Islet precursor cell (in vitro differentiated cells): ENCODE results near the gene PPP1R9A.

ENCODE experiments used
- DNase-seq: peaks from one replicate; pipeline ENCODE4 v3.0.0-alpha.2; 2018

Gene PPP1R9A

GRCh38 chr7:95209788-95210187 lies 302.4 kb downstream of the PPP1R9A start:
- DNase-seq = no peak

- no peak for DNase-seq
These were observed 305.8 kb downstream of the PPP1R9A start for GRCh38 chr7:95213148-95213547.

GRCh38 chr7:95213809-95214492 lies 306.6 kb downstream of the PPP1R9A start:
- DNase-seq = no peak

- DNase-seq = no peak
These were observed 312.3 kb downstream of the PPP1R9A start for GRCh38 chr7:95219721-95220120.

- no peak for DNase-seq
These were observed 312.9 kb downstream of the PPP1R9A start for GRCh38 chr7:95220328-95220727.

GRCh38 chr7:95225301-95225700 lies 317.9 kb downstream of the PPP1R9A start:
- no peak for DNase-seq

GRCh38 chr7:95229301-95229700 lies 321.9 kb downstream of the PPP1R9A start:
- DNase-seq = no peak

- DNase-seq = no peak
These were observed 331.0 kb downstream of the PPP1R9A start for GRCh38 chr7:95238252-95238943.

- DNase-seq = no peak
These were observed 333.5 kb downstream of the PPP1R9A start for GRCh38 chr7:95240921-95241320.

- DNase-seq = no peak
These were observed 334.9 kb downstream of the PPP1R9A start for GRCh38 chr7:95242266-95242665.

GRCh38 chr7:95244616-95245015 lies 337.2 kb downstream of the PPP1R9A start:
- no peak for DNase-seq

GRCh38 chr7:95245828-95246500 lies 338.6 kb downstream of the PPP1R9A start:
- peak; percentile 56 for DNase-seq

- peak; percentile 68 for DNase-seq
These were observed 339.5 kb downstream of the PPP1R9A start for GRCh38 chr7:95246831-95247370.

- no peak for DNase-seq
These were observed 343.2 kb downstream of the PPP1R9A start for GRCh38 chr7:95250571-95250970.

GRCh38 chr7:95251966-95252365 lies 344.6 kb downstream of the PPP1R9A start:
- DNase-seq = no peak

GRCh38 chr7:95253986-95254385 lies 346.6 kb downstream of the PPP1R9A start:
- DNase-seq = no peak

GRCh38 chr7:95255691-95256090 lies 348.3 kb downstream of the PPP1R9A start:
- no peak for DNase-seq

GRCh38 chr7:95261895-95262415 lies 354.6 kb downstream of the PPP1R9A start:
- no peak for DNase-seq

- no peak for DNase-seq
These were observed 355.5 kb downstream of the PPP1R9A start for GRCh38 chr7:95262875-95263274.

GRCh38 chr7:95263785-95264362 lies 356.5 kb downstream of the PPP1R9A start:
- no peak for DNase-seq

GRCh38 chr7:95264363-95264891 lies 357.0 kb downstream of the PPP1R9A start:
- no peak for DNase-seq

GRCh38 chr7:95265634-95266033 lies 358.2 kb downstream of the PPP1R9A start:
- DNase-seq = no peak

- no peak for DNase-seq
These were observed 360.4 kb downstream of the PPP1R9A start for GRCh38 chr7:95267754-95268153.
